AG09319 (cell line): ENCODE data around the gene MROH2A.

Experiments
- DNase-seq: peaks from one replicate; pipeline ENCODE4 v3.0.0-alpha.2; 2010; ENCODE audit warnings: low read depth; ENCODE audit errors: extremely low read depth
- TF ChIP-seq, protein P1 (sequence below): IDR thresholded peaks from 2 replicates; pipeline ENCODE4 v1.5.1; 2011; ENCODE audit warnings: low read depth, mild to moderate bottlenecking, inconsistent platforms, low read length, moderate library complexity

Gene MROH2A

DNA sequence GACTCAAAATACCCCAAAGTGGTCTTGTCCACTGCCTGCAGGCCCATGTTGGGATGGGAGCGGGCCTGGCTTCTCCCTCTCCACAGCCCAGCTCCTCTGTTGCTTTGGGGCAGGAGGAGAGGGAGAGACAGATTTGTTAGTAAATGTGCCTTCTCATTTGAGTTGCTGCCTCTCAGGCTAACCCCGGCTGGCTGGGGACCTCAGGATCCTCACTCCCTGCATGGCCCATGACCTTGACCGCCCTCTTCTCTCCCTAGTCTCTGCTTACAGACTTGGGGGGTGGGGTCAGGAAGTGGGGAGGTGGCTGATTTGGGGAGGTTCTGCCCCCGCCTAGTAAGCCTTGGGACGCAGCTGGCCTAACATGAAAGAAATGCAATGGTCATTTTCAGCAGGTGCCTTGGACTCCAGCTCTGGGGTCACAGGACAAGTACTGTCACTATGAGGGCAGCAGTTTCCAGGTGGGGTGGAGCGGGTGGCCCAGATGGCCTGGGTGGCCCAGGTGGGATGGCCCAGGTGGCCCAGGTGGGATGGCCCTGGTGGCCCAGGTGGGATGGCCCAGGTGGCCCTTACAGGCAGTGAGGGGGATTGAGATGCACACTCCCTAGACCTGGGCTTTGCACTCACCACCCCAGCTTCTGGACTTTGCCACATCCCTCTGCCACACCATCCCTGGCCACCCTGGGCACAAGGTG, 52.1 kb downstream of the MROH2A start:
- DNase-seq = no peak
- TF ChIP-seq, protein P1, sequence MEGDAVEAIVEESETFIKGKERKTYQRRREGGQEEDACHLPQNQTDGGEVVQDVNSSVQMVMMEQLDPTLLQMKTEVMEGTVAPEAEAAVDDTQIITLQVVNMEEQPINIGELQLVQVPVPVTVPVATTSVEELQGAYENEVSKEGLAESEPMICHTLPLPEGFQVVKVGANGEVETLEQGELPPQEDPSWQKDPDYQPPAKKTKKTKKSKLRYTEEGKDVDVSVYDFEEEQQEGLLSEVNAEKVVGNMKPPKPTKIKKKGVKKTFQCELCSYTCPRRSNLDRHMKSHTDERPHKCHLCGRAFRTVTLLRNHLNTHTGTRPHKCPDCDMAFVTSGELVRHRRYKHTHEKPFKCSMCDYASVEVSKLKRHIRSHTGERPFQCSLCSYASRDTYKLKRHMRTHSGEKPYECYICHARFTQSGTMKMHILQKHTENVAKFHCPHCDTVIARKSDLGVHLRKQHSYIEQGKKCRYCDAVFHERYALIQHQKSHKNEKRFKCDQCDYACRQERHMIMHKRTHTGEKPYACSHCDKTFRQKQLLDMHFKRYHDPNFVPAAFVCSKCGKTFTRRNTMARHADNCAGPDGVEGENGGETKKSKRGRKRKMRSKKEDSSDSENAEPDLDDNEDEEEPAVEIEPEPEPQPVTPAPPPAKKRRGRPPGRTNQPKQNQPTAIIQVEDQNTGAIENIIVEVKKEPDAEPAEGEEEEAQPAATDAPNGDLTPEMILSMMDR = no peak

DNA sequence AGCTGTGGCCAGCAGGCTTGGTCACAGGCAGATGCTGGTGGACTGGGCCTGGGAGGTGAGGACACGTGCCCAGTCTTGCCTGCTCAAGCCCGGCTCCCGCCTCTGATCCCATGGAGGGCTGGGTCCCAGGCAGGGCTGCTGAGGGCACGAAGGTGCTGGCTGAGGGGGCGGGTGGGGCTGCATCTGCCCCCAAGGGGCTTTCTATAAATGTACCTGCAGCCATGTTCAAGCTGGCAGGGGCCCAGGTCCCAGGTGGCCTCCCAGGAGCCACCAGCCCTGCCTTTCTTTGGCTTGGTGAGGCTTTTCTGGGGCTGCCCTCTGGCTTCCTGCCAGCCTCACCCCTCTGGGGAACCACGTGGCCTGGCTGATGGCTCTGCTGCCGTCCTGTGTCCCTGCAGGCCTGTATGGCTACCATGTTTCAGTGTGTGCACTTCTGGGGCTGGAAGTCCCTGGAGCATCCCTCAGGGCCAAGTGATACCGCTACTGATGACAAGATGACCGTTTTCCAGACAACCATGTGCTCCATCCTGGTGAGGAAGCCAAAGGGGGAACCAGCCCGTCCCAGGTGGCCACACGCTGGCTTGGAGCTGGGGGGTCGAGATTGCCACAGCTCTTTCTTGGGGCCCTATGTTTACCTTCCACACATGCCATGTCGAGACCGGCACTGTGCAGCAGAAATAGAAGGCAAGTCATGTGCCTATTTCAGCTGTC, 53.0 kb downstream of the MROH2A start:
- DNase-seq = no peak
- TF ChIP-seq, protein P1 = no peak

DNA sequence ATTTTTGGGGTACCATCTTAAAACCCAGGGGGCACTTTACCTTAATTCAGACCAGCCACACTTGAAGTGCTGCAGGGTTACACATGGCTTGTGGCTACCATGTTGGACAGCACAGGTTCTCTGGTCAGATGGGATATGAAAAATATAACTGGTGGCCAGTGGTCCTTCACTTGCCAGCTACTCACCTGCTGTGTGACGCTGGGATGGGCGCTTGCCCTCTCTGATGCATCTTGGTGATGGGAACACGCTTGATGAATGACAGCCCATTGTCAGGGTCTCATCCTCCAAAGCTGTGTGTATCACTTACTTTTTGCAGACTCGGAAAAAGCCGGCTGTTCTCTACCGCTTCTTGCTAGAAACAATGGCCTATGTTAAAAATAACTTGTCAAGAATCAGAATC, 53.7 kb downstream of the MROH2A start:
- TF ChIP-seq, protein P1 = no peak

DNA sequence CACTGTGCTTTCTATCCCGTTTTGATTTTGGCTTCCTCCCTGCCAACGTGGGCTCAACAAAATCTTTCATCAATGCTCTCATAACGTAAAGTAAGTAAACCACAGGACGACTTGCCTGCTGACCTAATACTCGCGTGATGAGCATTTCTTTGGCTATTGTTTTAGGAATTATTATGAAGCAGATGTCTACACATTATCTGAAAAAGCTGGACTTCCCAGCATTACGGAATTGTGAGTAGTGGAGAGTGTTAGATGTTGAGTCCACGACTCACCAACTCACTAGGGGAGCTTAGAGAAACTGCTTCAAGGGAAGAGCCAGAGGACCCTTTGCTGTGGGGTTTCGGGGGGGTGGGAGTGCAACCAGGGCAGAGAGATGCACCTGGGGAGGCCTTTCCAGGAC, 54.3 kb downstream of the MROH2A start:
- TF ChIP-seq, protein P1 = no peak
- no peak for DNase-seq

More for the DNA sequence above, 53.7 kb downstream of the MROH2A start:
- no peak for DNase-seq

DNA sequence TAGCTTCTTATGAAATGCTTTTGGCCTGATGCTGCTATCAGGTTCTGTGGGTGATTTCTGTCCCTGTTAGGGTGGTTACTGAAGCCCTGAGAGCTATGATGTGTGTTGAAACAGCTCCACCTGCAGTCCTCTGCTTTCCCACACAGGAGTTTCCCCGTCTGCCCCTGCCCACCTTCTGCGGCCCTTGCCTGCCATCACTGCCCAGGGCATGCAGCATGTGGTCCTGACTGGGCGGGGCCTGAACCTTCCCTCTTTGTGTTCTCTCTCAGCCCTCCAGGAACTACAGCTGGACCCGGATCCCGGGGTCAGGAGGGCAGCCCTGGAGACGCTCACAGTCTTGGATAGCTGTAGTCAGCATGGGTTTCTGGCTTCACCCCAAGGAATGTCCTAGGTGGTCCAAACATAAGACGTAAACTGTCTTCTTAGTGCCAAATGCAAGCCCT, 54.8 kb downstream of the MROH2A start:
- TF ChIP-seq, protein P1 = peak; percentile 24
- peak; percentile 15 for DNase-seq

DNA sequence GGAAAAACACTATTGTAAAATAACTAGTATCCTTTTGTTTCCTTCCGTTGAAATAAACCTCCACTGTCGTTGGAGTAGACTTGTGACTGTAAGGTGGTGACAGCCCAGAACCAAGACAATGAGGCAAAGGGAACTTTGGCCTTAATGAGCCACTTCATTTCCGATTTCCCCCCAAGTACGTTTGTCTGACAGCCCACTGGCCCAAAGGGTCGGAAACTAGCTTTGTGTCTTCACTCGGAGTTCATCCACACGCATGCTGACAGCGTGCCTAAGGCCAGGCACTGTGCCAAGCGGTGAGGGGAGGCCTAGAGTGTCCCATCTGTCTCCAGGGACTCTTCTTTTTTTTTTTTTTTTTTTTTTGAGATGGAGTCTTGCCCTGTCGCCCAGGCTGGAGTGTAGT, 55.2 kb downstream of the MROH2A start:
- DNase-seq = no peak
- TF ChIP-seq, protein P1 = no peak
